ENCODE measurements around the gene CCSER2. TPM values are rescaled to one million over a fixed set of nuclear protein-coding genes. Genes with fewer than 3 reads are reported as not detected.
A peak's percentile ranks its signal among the peaks of the same experiment; 100 is the strongest.

CCSER2 gene
- polyA plus RNA-seq, 1 of the 3 experiments (the other 2 are of a cell fraction), result 8.5 TPM

DNA sequence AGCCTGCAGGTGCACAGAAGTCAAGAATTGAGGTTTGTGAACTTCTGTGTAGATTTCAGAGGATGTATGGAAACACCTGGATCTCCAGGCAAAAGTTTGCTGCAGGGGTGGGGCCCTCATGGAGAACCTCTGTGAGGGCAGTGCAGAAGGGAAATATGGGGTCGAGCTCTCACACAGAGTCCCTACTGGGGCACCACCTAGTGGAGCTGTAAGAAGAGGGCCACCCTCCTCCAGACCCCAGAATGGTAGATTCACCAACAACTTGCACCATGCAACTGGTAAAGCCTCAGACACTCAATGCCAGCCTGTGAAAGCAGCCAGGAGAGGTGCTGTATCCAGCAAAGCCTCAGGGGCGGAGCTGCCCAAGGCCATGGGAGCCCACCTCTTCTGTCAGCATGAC lies 205.8 kb downstream of the CCSER2 start:
- Histone ChIP-seq H3K4me1 (ENCODE audit: control insufficient read depth in 1 of 2, insufficient read depth in 2 of 2, low read depth in 1 of 2, low read length in 1 of 2) (peaks cover 0 to 6% of the 10 kb centered on the region in 2 experiments; a peak in 1 of 4 replicates), H3K9me2 (no peaks in the 10 kb centered on the region), H3K27ac (ENCODE audit: low read depth in 2 of 2, low read length in 1 of 2) (no peak overlapping the region), H3K79me2 (ENCODE audit: insufficient read depth) (no peaks in the 10 kb centered on the region), H4K20me1 (ENCODE audit: insufficient read depth) (no peaks in the 10 kb centered on the region), H3K4me3 (ENCODE audit: low read depth in 2 of 2, low read length in 1 of 2) (no peak overlapping the region), H3K9ac (no peak overlapping the region), H2AFZ (ENCODE audit: low read depth) (no peak overlapping the region), H3K4me2 (no peak overlapping the region), H3K36me3 (replicated peaks in 1 of 2; ENCODE audit: control insufficient read depth in 1 of 2, insufficient read depth in 2 of 2, low read length in 1 of 2) (no peaks in the 10 kb centered on the region), H3F3A (replicated peaks; ENCODE audit: insufficient read depth) (peaks cover 4% of the 10 kb centered on the region), H3K9me3 (no peaks in the 10 kb centered on the region), H3K27me3 (ENCODE audit: insufficient read depth) (no peaks in the 10 kb centered on the region)
- ChIA-PET POLR2A (interaction anchor here (0.5 kb wide), 1 partner anchor 10 kb away, joined by 3 read pairs; no protein-coding TSS in a partner anchor), CTCF (interaction anchor here (1.3 to 11.4 kb wide), 3 partner anchors 104 to 269 kb away, joined by 5 to 201 read pairs (median 136); no protein-coding TSS in a partner anchor)
- no peak for DNase-seq
- TF ChIP-seq YY1 (IDR thresholded peaks at IDR 0.05; ENCODE audit: low read depth) (no peak), RAD21 (IDR thresholded peaks at IDR 0.05; ENCODE audit: low read length) (0 out of 2 replicates have a peak, but pooled peaks have one; percentile 17)
- TF ChIP-seq, protein P1, sequence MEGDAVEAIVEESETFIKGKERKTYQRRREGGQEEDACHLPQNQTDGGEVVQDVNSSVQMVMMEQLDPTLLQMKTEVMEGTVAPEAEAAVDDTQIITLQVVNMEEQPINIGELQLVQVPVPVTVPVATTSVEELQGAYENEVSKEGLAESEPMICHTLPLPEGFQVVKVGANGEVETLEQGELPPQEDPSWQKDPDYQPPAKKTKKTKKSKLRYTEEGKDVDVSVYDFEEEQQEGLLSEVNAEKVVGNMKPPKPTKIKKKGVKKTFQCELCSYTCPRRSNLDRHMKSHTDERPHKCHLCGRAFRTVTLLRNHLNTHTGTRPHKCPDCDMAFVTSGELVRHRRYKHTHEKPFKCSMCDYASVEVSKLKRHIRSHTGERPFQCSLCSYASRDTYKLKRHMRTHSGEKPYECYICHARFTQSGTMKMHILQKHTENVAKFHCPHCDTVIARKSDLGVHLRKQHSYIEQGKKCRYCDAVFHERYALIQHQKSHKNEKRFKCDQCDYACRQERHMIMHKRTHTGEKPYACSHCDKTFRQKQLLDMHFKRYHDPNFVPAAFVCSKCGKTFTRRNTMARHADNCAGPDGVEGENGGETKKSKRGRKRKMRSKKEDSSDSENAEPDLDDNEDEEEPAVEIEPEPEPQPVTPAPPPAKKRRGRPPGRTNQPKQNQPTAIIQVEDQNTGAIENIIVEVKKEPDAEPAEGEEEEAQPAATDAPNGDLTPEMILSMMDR (IDR thresholded peaks at IDR 0.05), result 0 out of 2 replicates have a peak, but pooled peaks have one; percentile 22
- 50% methylated on average over 1 of the region's 2 CpGs for WGBS (ENCODE audit: low lambda C conversion rate)

DNA sequence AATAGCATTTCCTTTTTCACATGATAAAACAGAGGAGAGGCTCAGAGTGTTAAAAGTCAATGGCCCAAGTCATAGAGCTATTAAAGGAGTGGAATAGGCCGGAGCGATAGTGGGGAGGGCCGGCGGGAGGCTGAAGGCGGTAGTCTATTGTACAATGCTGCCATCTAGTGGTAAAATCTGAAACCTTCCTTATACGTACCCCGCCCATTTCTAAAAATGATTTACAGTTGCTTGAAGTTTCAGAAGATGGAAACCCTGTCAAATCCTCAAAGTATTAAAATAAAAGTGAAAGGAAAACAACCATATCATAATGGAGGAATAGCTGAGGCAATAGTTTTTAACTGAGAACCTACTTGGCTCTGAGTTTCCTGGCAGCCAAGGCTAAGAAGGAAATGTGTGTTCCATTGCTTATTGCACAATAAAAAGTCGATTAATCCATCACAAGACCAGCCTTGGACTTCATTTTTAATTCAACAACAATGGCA lies 209.1 kb downstream of the CCSER2 start:
- Histone ChIP-seq H3K36me3 (replicated peaks in 1 of 2; ENCODE audit: control insufficient read depth in 1 of 2, insufficient read depth in 2 of 2, low read length in 1 of 2) (no peaks in the 10 kb centered on the region), H3K79me2 (ENCODE audit: insufficient read depth) (no peaks in the 10 kb centered on the region), H3K4me2 (no peak overlapping the region), H3K4me3 (ENCODE audit: low read depth in 2 of 2, low read length in 1 of 2) (no peak overlapping the region; a peak in 1 of 4 replicates), H3K27ac (ENCODE audit: low read depth in 2 of 2, low read length in 1 of 2) (no peak overlapping the region), H2AFZ (ENCODE audit: low read depth) (no peak overlapping the region), H3K9ac (no peak overlapping the region), H3F3A (replicated peaks; ENCODE audit: insufficient read depth) (peaks cover 7% of the 10 kb centered on the region), H3K27me3 (ENCODE audit: insufficient read depth) (no peaks in the 10 kb centered on the region), H3K4me1 (ENCODE audit: control insufficient read depth in 1 of 2, insufficient read depth in 2 of 2, low read depth in 1 of 2, low read length in 1 of 2) (peaks cover 10 to 16% of the 10 kb centered on the region in 2 experiments; a peak in 3 of 4 replicates), H3K9me3 (no peaks in the 10 kb centered on the region), H3K9me2 (no peaks in the 10 kb centered on the region), H4K20me1 (ENCODE audit: insufficient read depth) (no peaks in the 10 kb centered on the region)
- peak; percentile 85 for DNase-seq
- ChIA-PET POLR2A (no interaction called here), CTCF (interaction anchor here (0.6 to 11.4 kb wide), 82 partner anchors 10 to 397 kb away, joined by 3 to 201 read pairs (median 4); partner anchors contain the start of gene CCSER2)
- TF ChIP-seq, protein P1 (IDR thresholded peaks at IDR 0.05), result peak; percentile 90
- TF ChIP-seq, protein P2, sequence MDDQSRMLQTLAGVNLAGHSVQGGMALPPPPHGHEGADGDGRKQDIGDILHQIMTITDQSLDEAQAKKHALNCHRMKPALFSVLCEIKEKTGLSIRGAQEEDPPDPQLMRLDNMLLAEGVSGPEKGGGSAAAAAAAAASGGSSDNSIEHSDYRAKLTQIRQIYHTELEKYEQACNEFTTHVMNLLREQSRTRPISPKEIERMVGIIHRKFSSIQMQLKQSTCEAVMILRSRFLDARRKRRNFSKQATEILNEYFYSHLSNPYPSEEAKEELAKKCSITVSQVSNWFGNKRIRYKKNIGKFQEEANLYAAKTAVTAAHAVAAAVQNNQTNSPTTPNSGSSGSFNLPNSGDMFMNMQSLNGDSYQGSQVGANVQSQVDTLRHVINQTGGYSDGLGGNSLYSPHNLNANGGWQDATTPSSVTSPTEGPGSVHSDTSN (IDR thresholded peaks at IDR 0.05), result peak; percentile 14; the same call in 1 of the 2 replicates
- peak; percentile 95 for TF ChIP-seq RAD21 (IDR thresholded peaks at IDR 0.05; ENCODE audit: low read length)
- TF ChIP-seq, protein P3, sequence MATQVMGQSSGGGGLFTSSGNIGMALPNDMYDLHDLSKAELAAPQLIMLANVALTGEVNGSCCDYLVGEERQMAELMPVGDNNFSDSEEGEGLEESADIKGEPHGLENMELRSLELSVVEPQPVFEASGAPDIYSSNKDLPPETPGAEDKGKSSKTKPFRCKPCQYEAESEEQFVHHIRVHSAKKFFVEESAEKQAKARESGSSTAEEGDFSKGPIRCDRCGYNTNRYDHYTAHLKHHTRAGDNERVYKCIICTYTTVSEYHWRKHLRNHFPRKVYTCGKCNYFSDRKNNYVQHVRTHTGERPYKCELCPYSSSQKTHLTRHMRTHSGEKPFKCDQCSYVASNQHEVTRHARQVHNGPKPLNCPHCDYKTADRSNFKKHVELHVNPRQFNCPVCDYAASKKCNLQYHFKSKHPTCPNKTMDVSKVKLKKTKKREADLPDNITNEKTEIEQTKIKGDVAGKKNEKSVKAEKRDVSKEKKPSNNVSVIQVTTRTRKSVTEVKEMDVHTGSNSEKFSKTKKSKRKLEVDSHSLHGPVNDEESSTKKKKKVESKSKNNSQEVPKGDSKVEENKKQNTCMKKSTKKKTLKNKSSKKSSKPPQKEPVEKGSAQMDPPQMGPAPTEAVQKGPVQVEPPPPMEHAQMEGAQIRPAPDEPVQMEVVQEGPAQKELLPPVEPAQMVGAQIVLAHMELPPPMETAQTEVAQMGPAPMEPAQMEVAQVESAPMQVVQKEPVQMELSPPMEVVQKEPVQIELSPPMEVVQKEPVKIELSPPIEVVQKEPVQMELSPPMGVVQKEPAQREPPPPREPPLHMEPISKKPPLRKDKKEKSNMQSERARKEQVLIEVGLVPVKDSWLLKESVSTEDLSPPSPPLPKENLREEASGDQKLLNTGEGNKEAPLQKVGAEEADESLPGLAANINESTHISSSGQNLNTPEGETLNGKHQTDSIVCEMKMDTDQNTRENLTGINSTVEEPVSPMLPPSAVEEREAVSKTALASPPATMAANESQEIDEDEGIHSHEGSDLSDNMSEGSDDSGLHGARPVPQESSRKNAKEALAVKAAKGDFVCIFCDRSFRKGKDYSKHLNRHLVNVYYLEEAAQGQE (IDR thresholded peaks at IDR 0.05; ENCODE audit: low read depth, low read length), result no peak
- TF ChIP-seq FOXM1 (IDR thresholded peaks at IDR 0.05; ENCODE audit: low read depth), result no peak
- peak; percentile 92 for TF ChIP-seq SMC3 (IDR thresholded peaks at IDR 0.05; ENCODE audit: low read depth, low read length)
- 11% methylated on average over 8 of the region's 8 CpGs for WGBS (ENCODE audit: low lambda C conversion rate)

Data from SK-N-SH (cell line).